Uterus (tissue), 4 donors: ENCODE results near the gene ZNF765. TPM values are rescaled to one million over a fixed set of nuclear protein-coding genes. Genes with fewer than 3 reads are reported as not detected.
A peak's percentile ranks its signal among the peaks of the same experiment; 100 is the strongest.

Experiments used
- DNase-seq, 2 donors: peaks; one replicate each; pipeline ENCODE4 v3.0.0-alpha.2; 2019 to 2020
- H3K27ac ChIP-seq, 2 donors: fragments of 200-600 bp; sonication (generic); 1 replicate in 1 of 2; 2 replicates in 1 of 2; pipeline ENCODE4 v1.5.1; 2016 to 2018
- H3K27me3 ChIP-seq, 2 donors: fragments of 200-600 bp; sonication (generic); one replicate each; pipeline ENCODE4 v1.5.1; 2018 to 2019; ENCODE audit warnings: control low read depth in 1 of 2
- H3K36me3 ChIP-seq, 2 donors: fragments of 200-600 bp; sonication (generic); one replicate each; pipeline ENCODE4 v1.5.1; 2019; ENCODE audit warnings: control low read depth in 1 of 2
- H3K4me1 ChIP-seq, 2 donors: fragments of 200-600 bp; sonication (generic); one replicate each; pipeline ENCODE4 v1.5.1; 2018 to 2019; ENCODE audit warnings: control low read depth in 1 of 2
- H3K4me3 ChIP-seq, 2 donors: fragments of 200-600 bp; sonication (generic); 1 replicate in 1 of 2; 2 replicates in 1 of 2; pipeline ENCODE4 v1.5.1; 2018 to 2019; ENCODE audit warnings: mild to moderate bottlenecking in 1 of 2
- H3K9me3 ChIP-seq, 2 donors: fragments of 200-600 bp; sonication (generic); one replicate each; pipeline ENCODE4 v1.5.1; 2019; ENCODE audit warnings: control low read depth in 1 of 2
- CTCF ChIP-seq, 4 experiments: fragments of 200-600 bp in 2 of 4; fragments of 450-650 bp in 2 of 4; sonication (generic) in 2 of 4; IDR thresholded peaks; one replicate each; pipeline ENCODE4 v1.5.1; 2016 to 2019; ENCODE audit warnings: antibody characterized with exemption in 4 of 4, mild to moderate bottlenecking in 2 of 4, moderate library complexity in 1 of 4
- POLR2A ChIP-seq, 2 donors: fragments of 450-650 bp; IDR thresholded peaks; one replicate each; pipeline ENCODE4 v1.6.1; 2016; ENCODE audit warnings: antibody characterized with exemption in 2 of 2, mild to moderate bottlenecking in 1 of 2, moderate library complexity in 1 of 2
- intact Hi-C: fragments of 100-400 bp; cut with DNase I; formaldehyde crosslinking; loops from one replicate; pipeline ENCODE4 v1.15.1; 2023; ENCODE audit warnings: low total_unique reads
- total RNA-seq, 4 donors: library from RNA; depleted of rRNA in 3 of 4; stranded (reverse); fragments of >200 nt in 3 of 4; gene quantifications; one replicate each; pipeline versions ENCODE4 v1.1.0 to v1.2.4, GENCODE V29; 2014 to 2023
- donor health status: DM: yes; HTN: yes; CAD: no.

Gene ZNF765
- total RNA-seq, 4 donors from 2014 or later = 5.1 to 28.8 (median 23.6) TPM

GRCh38 chr19:53365899-53366493, 29.0 kb upstream of the ZNF765 start:
- no peaks in the 10 kb centered on the region for H3K9me3 ChIP-seq
- no peaks in the 10 kb centered on the region for H3K36me3 ChIP-seq
- DNase-seq = no peak
- peak overlapping the region; percentile 74 to 83 for H3K27ac ChIP-seq
- no peak for TF ChIP-seq POLR2A (IDR thresholded peaks at IDR 0.05)
- TF ChIP-seq CTCF (IDR thresholded peaks at IDR 0.05) = no peak
- no peaks in the 10 kb centered on the region for H3K27me3 ChIP-seq
- peak overlapping the region; percentile 52 to 65 for H3K4me3 ChIP-seq
- H3K4me1 ChIP-seq = no peaks in the 10 kb centered on the region
- intact Hi-C loops = no loop called here

- Histone ChIP-seq H3K9me3 (no peaks in the 10 kb centered on the region), H3K27ac (no peak overlapping the region), H3K4me3 (no peak overlapping the region), H3K27me3 (no peaks in the 10 kb centered on the region), H3K36me3 (no peaks in the 10 kb centered on the region), H3K4me1 (no peaks in the 10 kb centered on the region)
- TF ChIP-seq POLR2A (IDR thresholded peaks at IDR 0.05) (no peak), CTCF (IDR thresholded peaks at IDR 0.05) (no peak)
- intact Hi-C loops = no loop called here
- no peak for DNase-seq
Measured at GRCh38 chr19:53372196-53372595, 22.8 kb upstream of the ZNF765 start.

- H3K27me3 ChIP-seq = no peaks in the 10 kb centered on the region
- intact Hi-C loops = no loop called here
- H3K9me3 ChIP-seq = no peaks in the 10 kb centered on the region
- H3K36me3 ChIP-seq = no peaks in the 10 kb centered on the region
- H3K4me1 ChIP-seq = no peaks in the 10 kb centered on the region
- H3K27ac ChIP-seq = no peak overlapping the region
- no peak for TF ChIP-seq CTCF (IDR thresholded peaks at IDR 0.05)
- TF ChIP-seq POLR2A (IDR thresholded peaks at IDR 0.05) = no peak
- DNase-seq = no peak
- H3K4me3 ChIP-seq = no peak overlapping the region
Measured at GRCh38 chr19:53374288-53374687, 20.7 kb upstream of the ZNF765 start.

- no peaks in the 10 kb centered on the region for H3K4me1 ChIP-seq
- H3K9me3 ChIP-seq = no peaks in the 10 kb centered on the region
- no peaks in the 10 kb centered on the region for H3K36me3 ChIP-seq
- no peak overlapping the region for H3K27ac ChIP-seq
- intact Hi-C loops = no loop called here
- H3K4me3 ChIP-seq = no peak overlapping the region
- no peaks in the 10 kb centered on the region for H3K27me3 ChIP-seq
- no peak for DNase-seq
- TF ChIP-seq POLR2A (IDR thresholded peaks at IDR 0.05) = no peak
- TF ChIP-seq CTCF (IDR thresholded peaks at IDR 0.05) = no peak
Measured at GRCh38 chr19:53374743-53375142, 20.2 kb upstream of the ZNF765 start.

GRCh38 chr19:53381376-53381775, 13.6 kb upstream of the ZNF765 start:
- H3K9me3 ChIP-seq = no peaks in the 10 kb centered on the region
- no peaks in the 10 kb centered on the region for H3K36me3 ChIP-seq
- no peak for TF ChIP-seq POLR2A (IDR thresholded peaks at IDR 0.05)
- TF ChIP-seq CTCF (IDR thresholded peaks at IDR 0.05) = no peak
- no peaks in the 10 kb centered on the region for H3K4me1 ChIP-seq
- H3K27ac ChIP-seq = no peak overlapping the region
- no peak for DNase-seq
- intact Hi-C loops = no loop called here
- no peaks in the 10 kb centered on the region for H3K27me3 ChIP-seq
- no peak overlapping the region for H3K4me3 ChIP-seq
